ENCODE data around the gene KLF11.
"Not testable (repeated sequence)": the region's sequence is repeated elsewhere in the genome, so short reads cannot be mapped to it uniquely, and the experiment has no call there.

DNA sequence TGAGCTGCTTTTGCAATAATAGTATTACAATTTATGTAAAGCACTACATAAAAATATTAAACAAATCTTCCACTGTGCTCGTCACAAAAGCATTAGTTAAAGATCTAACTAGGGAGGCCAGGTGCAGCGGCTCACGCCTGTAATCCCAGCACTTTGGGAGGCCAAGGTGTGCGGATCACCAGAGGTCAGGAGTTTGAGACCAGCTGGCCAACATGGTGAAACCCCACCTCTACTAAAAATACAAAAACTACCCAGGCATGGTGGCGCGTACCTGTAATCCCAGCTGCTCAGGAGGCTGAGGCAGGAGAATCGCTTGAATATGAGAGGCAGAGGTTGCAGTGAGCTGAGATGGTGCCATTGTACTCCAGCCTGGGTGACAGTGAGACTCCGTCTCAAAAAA, 12.6 kb upstream of the KLF11 start:
- not testable (repeated sequence) for TF ChIP-seq ZFP36 (IDR thresholded peaks at IDR 0.05; ENCODE audit: borderline replicate concordance, partially characterized antibody); POLR2A (IDR thresholded peaks at IDR 0.05; ENCODE audit: low read length); RAD21 (conservative IDR thresholded peaks at IDR 0.05 in 1 of 2, IDR thresholded peaks at IDR 0.05 in 1 of 2); RFX5 (IDR thresholded peaks at IDR 0.05); FOSB (CRISPR knock-in tag; IDR thresholded peaks at IDR 0.05); EHMT2 (IDR thresholded peaks at IDR 0.05; ENCODE audit: low read depth)
- TF ChIP-seq, protein P1, sequence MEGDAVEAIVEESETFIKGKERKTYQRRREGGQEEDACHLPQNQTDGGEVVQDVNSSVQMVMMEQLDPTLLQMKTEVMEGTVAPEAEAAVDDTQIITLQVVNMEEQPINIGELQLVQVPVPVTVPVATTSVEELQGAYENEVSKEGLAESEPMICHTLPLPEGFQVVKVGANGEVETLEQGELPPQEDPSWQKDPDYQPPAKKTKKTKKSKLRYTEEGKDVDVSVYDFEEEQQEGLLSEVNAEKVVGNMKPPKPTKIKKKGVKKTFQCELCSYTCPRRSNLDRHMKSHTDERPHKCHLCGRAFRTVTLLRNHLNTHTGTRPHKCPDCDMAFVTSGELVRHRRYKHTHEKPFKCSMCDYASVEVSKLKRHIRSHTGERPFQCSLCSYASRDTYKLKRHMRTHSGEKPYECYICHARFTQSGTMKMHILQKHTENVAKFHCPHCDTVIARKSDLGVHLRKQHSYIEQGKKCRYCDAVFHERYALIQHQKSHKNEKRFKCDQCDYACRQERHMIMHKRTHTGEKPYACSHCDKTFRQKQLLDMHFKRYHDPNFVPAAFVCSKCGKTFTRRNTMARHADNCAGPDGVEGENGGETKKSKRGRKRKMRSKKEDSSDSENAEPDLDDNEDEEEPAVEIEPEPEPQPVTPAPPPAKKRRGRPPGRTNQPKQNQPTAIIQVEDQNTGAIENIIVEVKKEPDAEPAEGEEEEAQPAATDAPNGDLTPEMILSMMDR (IDR thresholded peaks at IDR 0.05) = not testable (repeated sequence)
- TF ChIP-seq, protein P2, sequence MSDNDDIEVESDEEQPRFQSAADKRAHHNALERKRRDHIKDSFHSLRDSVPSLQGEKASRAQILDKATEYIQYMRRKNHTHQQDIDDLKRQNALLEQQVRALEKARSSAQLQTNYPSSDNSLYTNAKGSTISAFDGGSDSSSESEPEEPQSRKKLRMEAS (IDR thresholded peaks at IDR 0.05) = not testable (repeated sequence)
